Lower leg skin (tissue), 3 donors: ENCODE results near the gene OSBPL9.
"Not testable (repeated sequence)": the region's sequence is repeated elsewhere in the genome, so short reads cannot be mapped to it uniquely, and the experiment has no call there.

ENCODE experiments used
- POLR2A ChIP-seq, 2 donors: fragments of 450-650 bp; IDR thresholded peaks; one replicate each; pipeline ENCODE4 v1.6.1; 2016 to 2017; ENCODE audit warnings: antibody characterized with exemption in 2 of 2, mild to moderate bottlenecking in 1 of 2, moderate library complexity in 1 of 2
- TF ChIP-seq, protein P1 (sequence below), 3 donors: fragments of 450-650 bp; IDR thresholded peaks; one replicate each; pipeline ENCODE4 v1.5.1; 2016; ENCODE audit warnings: antibody characterized with exemption in 3 of 3, mild to moderate bottlenecking in 3 of 3, moderate library complexity in 2 of 3

DNA sequence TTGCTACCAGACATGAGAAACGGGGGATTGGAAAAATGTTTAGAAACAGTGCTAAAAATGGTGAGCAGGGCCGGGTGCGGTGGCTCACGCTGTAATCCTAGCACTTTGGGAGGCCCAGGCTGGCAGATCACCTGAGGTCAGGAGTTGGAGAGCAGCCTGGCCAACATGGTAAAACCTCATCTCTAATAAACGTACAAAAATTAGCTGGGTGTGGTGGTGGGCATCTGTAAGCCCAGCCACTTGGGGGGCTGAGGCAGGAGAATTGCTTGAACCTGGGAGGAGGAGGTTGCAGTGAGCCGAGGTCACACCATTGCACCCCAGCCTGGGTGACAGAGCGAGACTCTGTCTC, 116.5 kb downstream of the OSBPL9 start:
- not testable (repeated sequence) for TF ChIP-seq POLR2A (IDR thresholded peaks at IDR 0.05)
- TF ChIP-seq, protein P1, sequence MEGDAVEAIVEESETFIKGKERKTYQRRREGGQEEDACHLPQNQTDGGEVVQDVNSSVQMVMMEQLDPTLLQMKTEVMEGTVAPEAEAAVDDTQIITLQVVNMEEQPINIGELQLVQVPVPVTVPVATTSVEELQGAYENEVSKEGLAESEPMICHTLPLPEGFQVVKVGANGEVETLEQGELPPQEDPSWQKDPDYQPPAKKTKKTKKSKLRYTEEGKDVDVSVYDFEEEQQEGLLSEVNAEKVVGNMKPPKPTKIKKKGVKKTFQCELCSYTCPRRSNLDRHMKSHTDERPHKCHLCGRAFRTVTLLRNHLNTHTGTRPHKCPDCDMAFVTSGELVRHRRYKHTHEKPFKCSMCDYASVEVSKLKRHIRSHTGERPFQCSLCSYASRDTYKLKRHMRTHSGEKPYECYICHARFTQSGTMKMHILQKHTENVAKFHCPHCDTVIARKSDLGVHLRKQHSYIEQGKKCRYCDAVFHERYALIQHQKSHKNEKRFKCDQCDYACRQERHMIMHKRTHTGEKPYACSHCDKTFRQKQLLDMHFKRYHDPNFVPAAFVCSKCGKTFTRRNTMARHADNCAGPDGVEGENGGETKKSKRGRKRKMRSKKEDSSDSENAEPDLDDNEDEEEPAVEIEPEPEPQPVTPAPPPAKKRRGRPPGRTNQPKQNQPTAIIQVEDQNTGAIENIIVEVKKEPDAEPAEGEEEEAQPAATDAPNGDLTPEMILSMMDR (IDR thresholded peaks at IDR 0.05) = not testable (repeated sequence)
